Subcutaneous abdominal adipose tissue (tissue), 5 donors: ENCODE measurements around the gene CHD5.

Experiments
- H3K27ac ChIP-seq: one replicate; pipeline ENCODE4 v1.7.0; 2013; ENCODE audit warnings: low read depth, mild to moderate bottlenecking, inconsistent platforms, low read length, moderate library complexity
- H3K27me3 ChIP-seq, 5 donors: one replicate each; pipeline ENCODE4 v1.7.0; 2013; ENCODE audit warnings: low read length in 5 of 5, inconsistent platforms in 1 of 5; ENCODE audit not compliant: control insufficient read depth in 5 of 5, insufficient read depth in 4 of 5
- H3K36me3 ChIP-seq, 5 donors: one replicate each; pipeline ENCODE4 v1.7.0; 2013; ENCODE audit warnings: low read length in 5 of 5; ENCODE audit not compliant: control insufficient read depth in 5 of 5, insufficient read depth in 5 of 5
- H3K4me1 ChIP-seq, 5 donors: one replicate each; pipeline ENCODE4 v1.7.0; 2013; ENCODE audit warnings: low read length in 5 of 5, mild to moderate bottlenecking in 3 of 5, moderate library complexity in 1 of 5; ENCODE audit not compliant: control insufficient read depth in 5 of 5, insufficient read depth in 5 of 5
- H3K4me3 ChIP-seq, 5 donors: one replicate each; pipeline ENCODE4 v1.7.0; 2013; ENCODE audit warnings: low read length in 5 of 5, low read depth in 1 of 5
- H3K9ac ChIP-seq, 5 donors: one replicate each; pipeline ENCODE4 v1.7.0; 2013; ENCODE audit warnings: low read length in 5 of 5, mild to moderate bottlenecking in 4 of 5, moderate library complexity in 3 of 5
- H3K9me3 ChIP-seq, 5 donors: one replicate each; pipeline ENCODE4 v1.7.0; 2013; ENCODE audit warnings: low read length in 5 of 5; ENCODE audit not compliant: control insufficient read depth in 5 of 5
- donor health status: healthy.
- donor health status: healthy.
- donor health status: healthy.
- donor health status: healthy.
- donor health status: healthy.

CHD5 gene

DNA sequence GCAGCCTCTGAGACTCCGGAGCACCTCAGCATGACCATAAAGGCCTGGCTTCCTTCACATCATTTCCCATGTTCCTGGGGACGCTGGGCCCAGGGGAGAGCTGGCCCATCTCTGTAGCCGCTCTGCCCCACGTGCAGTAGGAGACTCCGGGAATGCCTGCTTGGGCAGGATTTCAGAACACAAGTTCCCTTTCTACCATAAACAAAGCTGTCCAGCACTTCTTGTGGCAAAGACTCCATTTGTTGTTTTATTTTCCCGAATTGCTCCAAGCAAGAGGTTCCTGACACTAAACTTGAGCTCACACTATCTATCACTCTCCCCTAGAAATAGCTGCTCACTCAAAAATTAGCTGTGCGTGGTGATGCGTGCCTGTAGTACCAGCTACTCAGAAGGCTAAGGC, 21.9 kb downstream of the CHD5 start:
- peaks cover 0 to 4% (median 0%) of the 10 kb centered on the region in 5 donors for H3K4me1 ChIP-seq
- H3K9me3 ChIP-seq = no peaks in the 10 kb centered on the region
- no peaks in the 10 kb centered on the region for H3K36me3 ChIP-seq
- no peak overlapping the region for H3K27ac ChIP-seq
- no peak overlapping the region for H3K9ac ChIP-seq
- peaks cover 18 to 31% (median 25%) of the 10 kb centered on the region in 5 donors for H3K27me3 ChIP-seq
- H3K4me3 ChIP-seq = no peak overlapping the region

DNA sequence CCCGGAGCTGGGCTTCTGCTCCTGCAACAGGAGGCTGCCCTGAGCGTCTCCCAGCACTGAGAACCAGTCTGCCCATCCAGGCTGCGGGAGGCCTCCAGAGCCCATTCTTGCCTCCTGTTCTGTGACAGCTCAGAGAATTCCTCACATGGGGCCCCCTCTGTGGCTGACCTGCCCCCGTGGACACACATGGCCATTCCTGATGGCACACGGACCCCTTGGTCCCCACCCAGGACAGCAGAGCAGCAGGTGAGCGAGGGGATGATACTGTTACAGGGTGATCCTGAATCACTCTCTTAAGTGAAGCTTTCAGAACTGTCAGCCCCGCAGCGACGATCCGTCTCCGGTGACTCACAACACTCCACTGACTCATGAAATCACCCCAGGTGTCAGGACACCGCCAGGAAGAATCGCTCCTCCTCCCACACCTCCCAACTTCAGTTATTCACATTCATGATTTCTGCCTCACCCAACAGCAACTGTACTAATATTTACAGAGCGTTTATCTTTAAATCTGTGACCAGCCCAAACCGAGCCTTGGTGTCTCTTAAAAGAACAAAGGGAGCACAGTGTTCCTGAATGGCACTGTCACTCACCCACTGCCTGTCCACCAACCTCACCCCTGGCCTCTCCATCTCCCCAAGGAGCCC, 22.5 kb downstream of the CHD5 start:
- H3K4me3 ChIP-seq = no peak overlapping the region
- H3K4me1 ChIP-seq = peaks cover 0 to 4% (median 0%) of the 10 kb centered on the region in 5 donors
- no peak overlapping the region for H3K9ac ChIP-seq
- no peaks in the 10 kb centered on the region for H3K36me3 ChIP-seq
- H3K27ac ChIP-seq = no peak overlapping the region
- peaks cover 16 to 27% (median 21%) of the 10 kb centered on the region in 5 donors for H3K27me3 ChIP-seq
- H3K9me3 ChIP-seq = no peaks in the 10 kb centered on the region

DNA sequence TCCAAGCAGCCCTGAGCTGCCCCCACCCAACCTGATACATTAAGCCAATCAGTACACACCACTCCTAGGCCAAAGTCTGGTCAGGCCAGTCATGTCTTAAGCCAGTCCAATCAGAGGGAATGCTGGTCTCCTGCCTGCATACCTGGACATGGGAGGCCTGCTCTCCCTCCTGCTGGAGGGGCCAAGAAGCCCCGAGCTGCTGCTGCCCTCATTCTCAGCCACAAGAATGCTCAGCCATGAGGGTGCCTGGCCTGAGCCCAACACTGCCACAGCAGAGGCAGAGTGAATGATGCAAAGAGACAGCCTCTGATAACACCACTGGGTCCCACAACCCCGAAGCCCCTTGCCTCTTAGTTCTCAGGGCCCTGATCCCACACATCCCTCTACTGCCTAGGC, 23.0 kb downstream of the CHD5 start:
- no peak overlapping the region for H3K9ac ChIP-seq
- H3K9me3 ChIP-seq = no peaks in the 10 kb centered on the region
- H3K27ac ChIP-seq = no peak overlapping the region
- no peaks in the 10 kb centered on the region for H3K36me3 ChIP-seq
- peaks cover 12 to 26% (median 17%) of the 10 kb centered on the region in 5 donors for H3K27me3 ChIP-seq
- H3K4me1 ChIP-seq = peaks cover 0 to 4% (median 0%) of the 10 kb centered on the region in 5 donors
- no peak overlapping the region for H3K4me3 ChIP-seq

DNA sequence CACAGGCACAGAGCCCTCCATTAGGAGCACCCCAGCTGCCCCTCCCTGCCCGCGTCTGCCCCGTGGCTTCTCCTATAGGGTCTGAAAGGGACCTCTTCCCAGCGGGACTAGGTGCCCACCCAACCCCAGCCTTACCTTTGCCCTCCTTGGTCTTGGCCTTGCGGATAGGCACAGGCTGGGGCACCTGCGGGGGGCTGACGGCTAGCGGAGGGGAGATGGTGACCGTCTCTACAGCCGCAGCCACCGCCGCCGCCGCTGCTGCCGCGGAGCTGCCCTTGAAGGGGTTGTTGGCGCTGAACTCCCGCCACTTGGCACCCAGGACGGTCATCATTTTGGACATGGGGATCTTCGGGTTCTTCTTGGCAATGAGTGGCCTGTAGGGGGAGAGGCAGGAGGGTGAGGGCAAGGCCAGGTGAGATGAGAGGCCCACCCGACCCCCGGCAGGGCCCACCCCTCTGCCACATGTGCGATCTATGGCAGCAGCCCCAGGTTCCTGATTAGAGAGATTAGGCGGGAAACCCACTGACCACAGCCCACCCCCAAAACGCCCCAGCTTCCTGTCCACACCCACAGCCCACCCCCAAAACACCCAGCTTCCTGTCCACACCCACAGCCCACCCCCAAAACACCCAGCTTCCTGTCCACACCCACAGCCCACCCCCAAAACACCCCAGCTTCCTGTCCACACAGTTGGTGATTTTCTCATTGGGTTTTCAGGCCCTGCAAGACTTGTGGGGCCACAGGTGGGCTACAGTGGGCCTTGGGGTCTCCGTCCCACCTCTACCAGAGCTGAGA, 25.4 kb downstream of the CHD5 start:
- no peaks in the 10 kb centered on the region for H3K36me3 ChIP-seq
- peaks cover 8 to 19% (median 12%) of the 10 kb centered on the region in 5 donors for H3K27me3 ChIP-seq
- no peak overlapping the region for H3K27ac ChIP-seq
- H3K9ac ChIP-seq = no peak overlapping the region
- no peak overlapping the region for H3K4me3 ChIP-seq
- no peaks in the 10 kb centered on the region for H3K4me1 ChIP-seq
- H3K9me3 ChIP-seq = peaks cover 0 to 7% (median 0%) of the 10 kb centered on the region in 5 donors

DNA sequence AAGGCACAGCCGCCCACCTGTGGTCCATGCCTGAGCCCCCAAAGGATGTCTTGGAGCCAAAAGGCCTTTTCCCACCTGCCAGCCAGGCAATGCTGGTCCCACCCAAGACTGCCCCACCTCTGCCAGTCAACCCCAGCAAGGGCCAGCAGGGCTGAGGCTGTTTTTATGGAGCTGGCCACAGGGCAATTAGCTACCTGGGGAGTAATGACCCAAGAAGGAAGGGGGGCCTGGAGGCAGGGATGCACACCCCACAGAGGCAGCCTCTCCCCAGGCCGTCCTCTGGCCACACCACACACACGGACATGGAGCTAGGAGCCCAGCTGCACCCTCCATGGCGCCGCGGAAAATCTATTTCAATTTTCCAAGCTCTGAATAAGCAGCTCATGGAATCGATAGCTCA, 27.2 kb downstream of the CHD5 start:
- no peak overlapping the region for H3K27ac ChIP-seq
- no peak overlapping the region for H3K4me3 ChIP-seq
- peaks cover 0 to 10% (median 0%) of the 10 kb centered on the region in 5 donors for H3K9me3 ChIP-seq
- no peaks in the 10 kb centered on the region for H3K36me3 ChIP-seq
- H3K4me1 ChIP-seq = peaks cover 0 to 6% (median 2%) of the 10 kb centered on the region in 5 donors
- H3K9ac ChIP-seq = no peak overlapping the region
- peaks cover 18 to 29% (median 20%) of the 10 kb centered on the region in 5 donors for H3K27me3 ChIP-seq

DNA sequence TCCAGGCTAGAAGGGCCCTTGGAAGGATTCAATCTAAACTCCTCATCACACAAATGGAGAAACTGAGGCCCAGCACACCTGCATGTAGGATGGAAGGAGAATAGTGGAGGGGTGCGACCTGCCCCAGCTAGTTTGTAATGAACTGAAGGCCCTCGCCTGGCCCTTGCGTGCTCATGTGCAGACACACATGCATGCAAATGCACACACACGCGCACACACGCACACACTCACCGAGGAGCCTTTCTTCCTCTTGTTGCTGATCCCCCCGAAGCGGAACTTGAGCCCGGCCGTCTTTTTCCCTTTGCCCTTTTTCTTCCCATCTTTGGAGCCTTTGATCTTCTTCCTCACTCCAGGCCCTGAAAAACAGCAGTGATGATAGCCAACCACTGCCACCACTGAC, 27.9 kb downstream of the CHD5 start:
- no peak overlapping the region for H3K9ac ChIP-seq
- H3K27me3 ChIP-seq = peaks cover 23 to 35% (median 26%) of the 10 kb centered on the region in 5 donors
- H3K4me1 ChIP-seq = peaks cover 0 to 6% (median 2%) of the 10 kb centered on the region in 5 donors
- no peak overlapping the region for H3K27ac ChIP-seq
- no peak overlapping the region for H3K4me3 ChIP-seq
- H3K36me3 ChIP-seq = no peaks in the 10 kb centered on the region
- H3K9me3 ChIP-seq = peaks cover 0 to 10% (median 0%) of the 10 kb centered on the region in 5 donors

DNA sequence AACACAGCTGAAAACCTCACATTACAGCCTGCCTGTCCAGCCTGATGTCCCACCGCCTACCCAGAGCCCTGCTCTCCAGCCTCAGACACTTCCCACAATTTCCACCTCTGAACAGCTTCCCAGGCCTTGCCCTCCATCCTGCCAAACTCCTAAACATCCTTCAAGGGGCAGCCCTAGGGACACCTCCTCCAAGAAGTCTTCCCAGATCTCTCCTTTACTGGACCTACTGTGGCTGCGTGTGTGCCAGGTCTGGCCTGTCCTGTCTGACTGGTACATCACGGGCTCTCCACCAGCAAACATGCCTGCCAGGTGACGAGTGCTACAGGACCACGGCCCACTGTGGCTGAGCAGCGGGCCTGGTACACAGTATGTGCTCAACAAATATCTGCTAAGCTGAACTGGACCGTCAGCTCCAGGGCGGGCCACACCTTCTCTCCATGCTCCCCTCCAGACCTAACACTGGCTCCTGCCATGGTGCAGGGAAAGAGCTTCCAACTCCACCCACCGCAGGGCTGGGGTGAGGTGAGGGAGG, 28.8 kb downstream of the CHD5 start:
- H3K27me3 ChIP-seq = peaks cover 24 to 36% (median 35%) of the 10 kb centered on the region in 5 donors
- H3K9me3 ChIP-seq = peaks cover 0 to 10% (median 0%) of the 10 kb centered on the region in 5 donors
- H3K4me3 ChIP-seq = no peak overlapping the region
- H3K27ac ChIP-seq = no peak overlapping the region
- peaks cover 0 to 6% (median 2%) of the 10 kb centered on the region in 5 donors for H3K4me1 ChIP-seq
- no peak overlapping the region for H3K9ac ChIP-seq
- no peaks in the 10 kb centered on the region for H3K36me3 ChIP-seq

DNA sequence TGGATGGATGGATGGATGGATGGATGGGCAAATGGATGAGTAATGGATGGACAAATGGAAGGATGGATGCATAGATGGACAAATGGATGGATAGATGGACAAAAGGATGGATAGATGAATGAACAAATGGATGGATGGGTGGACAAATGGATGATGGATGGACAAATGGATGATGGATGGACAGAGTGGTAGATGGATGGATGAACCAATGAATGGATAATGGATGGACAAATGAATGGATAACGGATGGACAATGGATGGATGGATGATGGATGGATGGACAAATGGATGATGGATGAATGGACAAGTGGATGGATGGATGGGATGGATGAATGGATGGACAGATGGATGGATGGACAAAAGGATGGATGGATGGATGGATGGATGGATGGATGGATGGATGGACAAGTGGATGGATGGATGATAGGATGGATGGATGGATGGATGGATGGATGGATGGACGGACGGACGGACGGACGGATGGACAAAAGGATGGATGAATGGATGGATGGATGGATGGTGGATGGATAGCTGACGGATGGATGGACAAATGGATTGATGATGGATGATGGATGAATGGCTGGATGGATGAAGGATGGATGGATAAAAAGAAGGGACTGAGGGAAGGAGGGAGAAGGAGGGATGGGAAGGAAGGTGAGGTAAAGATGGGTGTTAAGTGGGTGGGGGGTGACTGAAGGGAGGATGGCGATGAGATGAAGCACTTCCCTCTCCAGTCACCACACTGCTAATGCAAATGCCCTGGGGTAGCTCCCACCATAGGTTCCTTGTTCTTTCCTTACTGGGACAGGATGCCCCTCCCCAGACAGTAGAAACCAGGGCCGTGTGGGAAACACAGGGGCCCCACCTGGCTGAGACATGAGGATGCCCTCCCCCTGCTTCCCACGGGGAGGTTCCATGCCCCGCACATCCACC, 29.8 kb downstream of the CHD5 start:
- no peaks in the 10 kb centered on the region for H3K36me3 ChIP-seq
- no peak overlapping the region for H3K4me3 ChIP-seq
- peaks cover 34 to 42% (median 41%) of the 10 kb centered on the region in 5 donors for H3K27me3 ChIP-seq
- H3K4me1 ChIP-seq = peaks cover 0 to 6% (median 2%) of the 10 kb centered on the region in 5 donors
- H3K27ac ChIP-seq = no peak overlapping the region
- no peak overlapping the region for H3K9ac ChIP-seq
- H3K9me3 ChIP-seq = peaks cover 0 to 10% (median 0%) of the 10 kb centered on the region in 5 donors

DNA sequence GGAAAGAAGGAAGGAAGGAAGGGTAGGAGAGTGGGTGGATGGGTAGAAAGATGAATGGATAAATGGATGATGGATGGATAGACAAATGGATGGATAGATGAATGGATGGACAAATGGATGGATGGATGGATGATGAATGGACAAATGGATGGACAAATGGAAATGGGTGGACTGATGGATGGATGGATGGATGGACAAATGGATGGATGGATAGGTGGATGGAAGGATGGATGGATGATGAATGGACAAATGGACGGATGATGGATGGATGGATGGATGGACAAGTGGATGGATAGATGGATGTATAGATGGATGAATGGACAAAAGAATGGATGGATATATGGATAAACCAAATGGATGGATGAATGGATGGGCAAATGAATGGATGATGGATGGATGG, 30.5 kb downstream of the CHD5 start:
- peaks cover 0 to 10% (median 0%) of the 10 kb centered on the region in 5 donors for H3K9me3 ChIP-seq
- peaks cover 35 to 46% (median 41%) of the 10 kb centered on the region in 5 donors for H3K27me3 ChIP-seq
- no peak overlapping the region for H3K4me3 ChIP-seq
- H3K4me1 ChIP-seq = peaks cover 0 to 6% (median 2%) of the 10 kb centered on the region in 5 donors
- no peak overlapping the region for H3K9ac ChIP-seq
- H3K27ac ChIP-seq = no peak overlapping the region
- H3K36me3 ChIP-seq = no peaks in the 10 kb centered on the region
